Erythroblast (primary cell): Measurements from ENCODE around the gene FOXP1.

Experiments
- GATA1 ChIP-seq: IDR thresholded peaks from 2 replicates; pipeline ENCODE4 v1.6.1; 2011; ENCODE audit warnings: low read depth, mild to moderate bottlenecking, control low read depth, low read length, moderate library complexity
- POLR2A ChIP-seq: IDR thresholded peaks from 2 replicates; pipeline ENCODE4 v1.6.1; 2011; ENCODE audit warnings: mild to moderate bottlenecking, low read length

DNA sequence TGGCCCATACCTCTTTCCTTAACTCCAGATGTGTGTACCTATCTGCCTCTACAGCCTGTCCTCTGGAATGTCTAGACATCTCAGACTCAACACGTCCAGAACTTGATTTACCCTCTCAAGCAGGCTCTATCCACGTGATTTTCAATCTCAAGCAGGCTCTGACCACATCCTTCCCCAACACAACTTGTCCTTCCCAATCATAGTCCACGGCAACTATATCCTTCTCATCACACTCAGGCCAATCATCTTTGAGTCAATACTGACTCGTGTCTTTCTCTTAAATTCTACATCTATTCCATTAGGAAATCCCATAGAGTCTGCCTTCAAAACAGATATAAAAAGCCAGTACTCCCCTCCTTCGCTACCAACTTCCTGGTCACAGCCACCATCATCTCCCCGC, 70.4 kb downstream of the FOXP1 start:
- TF ChIP-seq POLR2A (no peak), GATA1 (no peak)
